Smooth muscle cell (in vitro differentiated cells): Measurements from ENCODE around the gene NNMT. TPM values are rescaled to one million over a fixed set of nuclear protein-coding genes. Genes with fewer than 3 reads are reported as not detected.
"Not testable (repeated sequence)": the region's sequence is repeated elsewhere in the genome, so short reads cannot be mapped to it uniquely, and the experiment has no call there.

Experiments
- DNase-seq: peaks from one replicate; lab custom pipeline; 2025; ENCODE audit not compliant: unreplicated experiment; lab: John Stamatoyannopoulos, UW
- H2AFZ ChIP-seq: fragments of 200-600 bp; sonication (generic); 2 replicates; pipeline ENCODE4 v1.6.0; 2016; ENCODE audit warnings: antibody characterized with exemption, low read depth, mild to moderate bottlenecking
- H3F3A ChIP-seq: fragments of 200-600 bp; sonication (generic); 2 replicates; pipeline ENCODE4 v1.6.0; 2017; ENCODE audit warnings: antibody characterized with exemption, low read depth
- H3K27ac ChIP-seq: fragments of 200-600 bp; sonication (generic); 2 replicates; pipeline ENCODE4 v1.5.1; 2016; ENCODE audit warnings: low read depth, mild to moderate bottlenecking
- H3K27me3 ChIP-seq: fragments of 200-600 bp; sonication (generic); 2 replicates; pipeline ENCODE4 v1.6.1; 2016; ENCODE audit warnings: low read depth, mild to moderate bottlenecking
- H3K36me3 ChIP-seq: fragments of 200-600 bp; sonication (generic); 2 replicates; pipeline ENCODE4 v1.5.1; 2016; ENCODE audit warnings: low read depth
- H3K4me1 ChIP-seq: fragments of 200-600 bp; sonication (generic); 2 replicates; pipeline ENCODE4 v1.5.1; 2016; ENCODE audit warnings: low read depth
- H3K4me2 ChIP-seq: fragments of 200-600 bp; sonication (generic); 2 replicates; pipeline ENCODE4 v1.6.0; 2016; ENCODE audit warnings: mild to moderate bottlenecking
- H3K4me3 ChIP-seq: fragments of 200-600 bp; sonication (generic); 2 replicates; pipeline ENCODE4 v1.5.1; 2016; ENCODE audit warnings: mild to moderate bottlenecking
- H3K79me2 ChIP-seq: fragments of 200-600 bp; sonication (generic); 2 replicates; pipeline ENCODE4 v1.6.0; 2016; ENCODE audit warnings: low read depth, mild to moderate bottlenecking
- H3K9ac ChIP-seq: fragments of 200-600 bp; sonication (generic); 2 replicates; pipeline ENCODE4 v1.6.0; 2016; ENCODE audit warnings: low read depth
- H3K9me3 ChIP-seq: fragments of 200-600 bp; sonication (generic); replicated peaks from 2 replicates; pipeline ENCODE4 v1.5.1; 2016; ENCODE audit warnings: low read depth
- H4K20me1 ChIP-seq: fragments of 200-600 bp; sonication (generic); 2 replicates; pipeline ENCODE4 v1.6.0; 2016; ENCODE audit warnings: low read depth
- WGBS: methylation state at CpG from one replicate; pipeline ENCODE4 v1.1.7; 2016; ENCODE audit warnings: low lambda C conversion rate; 5-methylcytosine and 5-hydroxymethylcytosine counted together
- polyA plus RNA-seq: library from polyadenylated mRNA; unstranded; fragments of >200 nt; fragmentation: Nextera tagmentation; extraction: Ambion mirVana; gene quantifications from 2 replicates; pipeline ENCODE4 v1.2.1, GENCODE V29; 2016
- total RNA-seq: library from RNA; depleted of rRNA; stranded (reverse); fragments of >200 nt; gene quantifications from 2 replicates; pipeline ENCODE4 v1.2.3, GENCODE V29; 2014
- TF ChIP-seq, protein P1 (sequence below): fragments of 200-600 bp; sonication (generic); IDR thresholded peaks from 2 replicates; pipeline ENCODE4 v1.5.1; 2017; ENCODE audit warnings: borderline replicate concordance, mild to moderate bottlenecking, antibody characterized with exemption; ENCODE audit not compliant: insufficient read depth, poor library complexity, severe bottlenecking

The NNMT gene
- total and polyA plus RNA-seq, 2 experiments from 2014 or later: 397 to 814 TPM

DNA sequence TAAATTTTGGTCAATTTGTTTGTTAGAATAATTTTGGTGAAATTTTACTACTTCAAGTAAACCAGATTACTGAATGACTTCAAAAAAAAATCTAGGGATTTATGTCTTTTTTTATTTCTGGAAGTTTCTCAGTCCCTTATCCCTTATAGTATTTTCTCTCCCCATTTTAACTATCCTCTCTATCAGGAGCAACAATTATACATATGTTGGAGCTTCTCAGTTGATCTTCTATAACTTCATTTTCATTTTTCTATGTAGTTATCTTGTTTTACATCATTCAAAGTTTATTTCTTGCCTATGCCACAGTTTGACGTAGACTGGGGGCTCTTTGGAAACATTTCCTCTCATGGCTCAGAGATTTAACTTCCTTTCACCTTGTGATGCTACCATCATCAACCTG lies 34.2 kb downstream of the NNMT start:
- H3K36me3 ChIP-seq: no peaks in the 10 kb centered on the region

GRCh38 chr11:114340311-114341131 lies 44.3 kb downstream of the NNMT start:
- DNase-seq: no peak
- 43% methylated on average over 18 of the region's 18 CpGs for WGBS
- no peaks in the 10 kb centered on the region for H3K9me3 ChIP-seq
- peak overlapping the region; percentile 32 for H2AFZ ChIP-seq
- no peak overlapping the region for H3K9ac ChIP-seq
- TF ChIP-seq, protein P1, sequence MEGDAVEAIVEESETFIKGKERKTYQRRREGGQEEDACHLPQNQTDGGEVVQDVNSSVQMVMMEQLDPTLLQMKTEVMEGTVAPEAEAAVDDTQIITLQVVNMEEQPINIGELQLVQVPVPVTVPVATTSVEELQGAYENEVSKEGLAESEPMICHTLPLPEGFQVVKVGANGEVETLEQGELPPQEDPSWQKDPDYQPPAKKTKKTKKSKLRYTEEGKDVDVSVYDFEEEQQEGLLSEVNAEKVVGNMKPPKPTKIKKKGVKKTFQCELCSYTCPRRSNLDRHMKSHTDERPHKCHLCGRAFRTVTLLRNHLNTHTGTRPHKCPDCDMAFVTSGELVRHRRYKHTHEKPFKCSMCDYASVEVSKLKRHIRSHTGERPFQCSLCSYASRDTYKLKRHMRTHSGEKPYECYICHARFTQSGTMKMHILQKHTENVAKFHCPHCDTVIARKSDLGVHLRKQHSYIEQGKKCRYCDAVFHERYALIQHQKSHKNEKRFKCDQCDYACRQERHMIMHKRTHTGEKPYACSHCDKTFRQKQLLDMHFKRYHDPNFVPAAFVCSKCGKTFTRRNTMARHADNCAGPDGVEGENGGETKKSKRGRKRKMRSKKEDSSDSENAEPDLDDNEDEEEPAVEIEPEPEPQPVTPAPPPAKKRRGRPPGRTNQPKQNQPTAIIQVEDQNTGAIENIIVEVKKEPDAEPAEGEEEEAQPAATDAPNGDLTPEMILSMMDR: peak; percentile 70
- no peaks in the 10 kb centered on the region for H3K27me3 ChIP-seq
- no peaks in the 10 kb centered on the region for H4K20me1 ChIP-seq
- no peak overlapping the region for H3K4me3 ChIP-seq
- H3F3A ChIP-seq: no peaks in the 10 kb centered on the region
- H3K79me2 ChIP-seq: no peaks in the 10 kb centered on the region
- H3K36me3 ChIP-seq: no peaks in the 10 kb centered on the region
- H3K4me2 ChIP-seq: peak overlapping the region; percentile 78
- H3K4me1 ChIP-seq: no peaks in the 10 kb centered on the region
- no peak overlapping the region for H3K27ac ChIP-seq

More for the DNA sequence above, 34.2 kb downstream of the NNMT start:
- H3K4me3 ChIP-seq: no peak overlapping the region
- no peak overlapping the region for H3K9ac ChIP-seq
- H3K4me2 ChIP-seq: no peak overlapping the region
- WGBS: 100% methylated on average over 1 of the region's 1 CpG
- no peaks in the 10 kb centered on the region for H3K4me1 ChIP-seq
- H3K27me3 ChIP-seq: no peaks in the 10 kb centered on the region
- H3K9me3 ChIP-seq: no peaks in the 10 kb centered on the region
- H3K79me2 ChIP-seq: no peaks in the 10 kb centered on the region
- no peak for DNase-seq
- no peak overlapping the region for H3K27ac ChIP-seq
- TF ChIP-seq, protein P1: no peak
- no peaks in the 10 kb centered on the region for H3F3A ChIP-seq
- H2AFZ ChIP-seq: no peak overlapping the region
- H4K20me1 ChIP-seq: no peaks in the 10 kb centered on the region

- 96% methylated on average over 3 of the region's 3 CpGs for WGBS
- H2AFZ ChIP-seq, H3K4me3 ChIP-seq, H3K27me3 ChIP-seq, H3K4me1 ChIP-seq, H3K4me2 ChIP-seq, H3K9ac ChIP-seq, H3K36me3 ChIP-seq, DNase-seq, H3K27ac ChIP-seq, H3F3A ChIP-seq, H3K9me3 ChIP-seq, H3K79me2 ChIP-seq, H4K20me1 ChIP-seq: not testable (repeated sequence)
Measured at GRCh38 chr11:114341667-114342066, 45.5 kb downstream of the NNMT start.

GRCh38 chr11:114342476-114342875 lies 46.3 kb downstream of the NNMT start:
- WGBS: 98% methylated on average over 2 of the region's 2 CpGs
- Histone ChIP-seq H3K4me3 (no peak overlapping the region), H3F3A (no peaks in the 10 kb centered on the region), H3K79me2 (no peaks in the 10 kb centered on the region), H3K27ac (no peak overlapping the region), H3K4me1 (no peaks in the 10 kb centered on the region), H4K20me1 (no peaks in the 10 kb centered on the region), H3K4me2 (no peak overlapping the region), H2AFZ (no peak overlapping the region), H3K9me3 (no peaks in the 10 kb centered on the region), H3K27me3 (no peaks in the 10 kb centered on the region), H3K36me3 (no peaks in the 10 kb centered on the region), H3K9ac (no peak overlapping the region)
- DNase-seq: no peak
- TF ChIP-seq, protein P1: no peak
